GM12878 (cell line): Measurements from ENCODE around the gene SCNN1A. TPM values are rescaled to one million over a fixed set of nuclear protein-coding genes. Genes with fewer than 3 reads are reported as not detected.

Experiments
- ATAC-seq: fragments of 200-7000 bp; cut with Tn5 transposase; 3 replicates; pipeline ENCODE4 v1.9.1; 2020; ENCODE audit warnings: mild to moderate bottlenecking, moderate library complexity
- BruUV-seq: library from RNA; stranded (reverse); fragments of 400-500 nt; replicated peaks from 2 replicates; lab custom pipeline; 2021; lab: Mats Ljungman, UMichigan
- CTCF ChIA-PET: fragments of 300-600 bp; sonication (Branson Sonifier 250); formaldehyde crosslinking; extraction: SDS; loops from one replicate; lab custom pipeline; 2021; ENCODE audit warnings: inconsistent platforms; lab: Yijun Ruan, JAX
- POLR2A ChIA-PET: fragments of 350-600 bp; formaldehyde crosslinking; extraction: SDS; loops from one replicate; lab custom pipeline; 2021; ENCODE audit warnings: inconsistent platforms; lab: Charles Lee
- RAD21 ChIA-PET: fragments of 300-600 bp; sonication (Branson Sonifier 250); formaldehyde crosslinking; loops from one replicate; lab custom pipeline; 2023; ENCODE audit warnings: antibody characterized with exemption; ENCODE audit not compliant: unreplicated experiment; lab: Charles Lee
- SMC1A ChIA-PET: fragments of 300-600 bp; sonication (Branson Sonifier 250); formaldehyde crosslinking; loops from one replicate; lab custom pipeline; 2023; ENCODE audit not compliant: unreplicated experiment, uncharacterized antibody; lab: Charles Lee
- DNase-seq: peaks from one replicate; pipeline ENCODE4 v3.0.0-alpha.2; 2011; ENCODE audit warnings: low read depth, low spot score
- FAIRE-seq: peaks from 3 replicates; lab custom pipeline; 2011; peaks lifted over from hg19 to GRCh38; lab: Jason Lieb, UNC
- H2AFZ ChIP-seq: 2 replicates; pipeline ENCODE4 v1.6.0; 2011; ENCODE audit warnings: low read depth, low read length, control low read depth; ENCODE audit not compliant: control insufficient read depth
- H3K27ac ChIP-seq: 2 replicates; pipeline ENCODE4 v1.5.1; 2011; ENCODE audit warnings: control low read depth; ENCODE audit not compliant: control insufficient read depth, insufficient read depth
- H3K27me3 ChIP-seq, 2 experiments: replicated peaks in 1 of 2; 2 replicates each; pipeline versions ENCODE4 v1.6.0 to v1.6.1; 2011; ENCODE audit warnings: low read length in 1 of 2; ENCODE audit not compliant: control insufficient read depth in 2 of 2, insufficient read depth in 2 of 2
- H3K36me3 ChIP-seq, 2 experiments: 2 replicates each; pipeline ENCODE4 v1.5.1; 2011; ENCODE audit warnings: low read length in 1 of 2; ENCODE audit not compliant: control insufficient read depth in 2 of 2, insufficient read depth in 2 of 2
- H3K4me1 ChIP-seq: 2 replicates; pipeline ENCODE4 v1.6.1; 2011; ENCODE audit warnings: mild to moderate bottlenecking, low read length, moderate library complexity, mixed read lengths; ENCODE audit not compliant: control insufficient read depth, insufficient read depth
- H3K4me2 ChIP-seq: 2 replicates; pipeline ENCODE4 v1.6.0; 2011; ENCODE audit warnings: control low read depth; ENCODE audit not compliant: control insufficient read depth, insufficient read depth
- H3K4me3 ChIP-seq: fragments of 200-600 bp; sonication (generic); 2 replicates; pipeline ENCODE4 v1.5.1; 2016
- H3K79me2 ChIP-seq: 2 replicates; pipeline ENCODE4 v1.6.0; 2011; ENCODE audit warnings: low read length; ENCODE audit not compliant: control insufficient read depth, insufficient read depth
- H3K9ac ChIP-seq: 2 replicates; pipeline ENCODE4 v1.8.0; 2011; ENCODE audit warnings: low read length, control low read depth, mixed read lengths; ENCODE audit not compliant: control insufficient read depth, insufficient read depth
- H3K9me3 ChIP-seq: replicated peaks from 3 replicates; pipeline ENCODE4 v1.5.1; 2011; ENCODE audit warnings: mild to moderate bottlenecking, low read length; ENCODE audit not compliant: control insufficient read depth, insufficient read depth
- H4K20me1 ChIP-seq: 2 replicates; pipeline ENCODE4 v1.6.0; 2011; ENCODE audit not compliant: control insufficient read depth, insufficient read depth
- BCL11A ChIP-seq: IDR thresholded peaks from 2 replicates; pipeline ENCODE4 v1.6.1; 2011; ENCODE audit warnings: low read depth, low read length
- BCL3 ChIP-seq: IDR thresholded peaks from 2 replicates; pipeline ENCODE4 v1.6.1; 2011; ENCODE audit warnings: borderline replicate concordance, low read depth, mild to moderate bottlenecking, moderate library complexity, low read length; ENCODE audit not compliant: insufficient read depth, poor library complexity, severe bottlenecking
- IKZF2 ChIP-seq, 2 experiments: fragments of 450-650 bp; IDR thresholded peaks; 2 replicates each; pipeline ENCODE4 v1.6.1; 2017; ENCODE audit warnings: mild to moderate bottlenecking in 2 of 2, moderate library complexity in 2 of 2
- JUND ChIP-seq: IDR thresholded peaks from 2 replicates; pipeline ENCODE4 v1.6.1; 2012; ENCODE audit warnings: low read depth, mild to moderate bottlenecking, low read length, improper control_type of control experiment, moderate library complexity
- MTA2 ChIP-seq: fragments of 450-650 bp; IDR thresholded peaks from 2 replicates; pipeline ENCODE4 v1.6.1; 2016; ENCODE audit warnings: low read depth, mild to moderate bottlenecking, moderate library complexity
- POU2F2 ChIP-seq: IDR thresholded peaks from 3 replicates; pipeline ENCODE4 v1.6.1; 2011; ENCODE audit warnings: low read depth, mild to moderate bottlenecking, low read length, borderline replicate concordance
- RBBP5 ChIP-seq: fragments of 200-600 bp; sonication (generic); conservative IDR thresholded peaks from 2 replicates; pipeline ENCODE4 v1.6.1; 2016
- REST ChIP-seq: IDR thresholded peaks from 2 replicates; pipeline ENCODE4 v1.6.1; 2012; ENCODE audit warnings: mild to moderate bottlenecking, low read depth, low read length
- STAT1 ChIP-seq: fragments of 450-650 bp; conservative IDR thresholded peaks from 2 replicates; pipeline ENCODE4 v1.6.1; 2014; ENCODE audit warnings: antibody characterized with exemption, mild to moderate bottlenecking
- TCF7 ChIP-seq: IDR thresholded peaks from 2 replicates; pipeline ENCODE4 v1.6.1; 2014; ENCODE audit warnings: antibody characterized with exemption, borderline replicate concordance
- WGBS: methylation state at CpG from one replicate; pipeline ENCODE4 v1.1.6; 2016; ENCODE audit warnings: low lambda C conversion rate; ENCODE audit not compliant: insufficient replicate concordance, insufficient coverage; ENCODE audit errors: missing lambda C conversion rate; 5-methylcytosine and 5-hydroxymethylcytosine counted together
- in situ Hi-C: fragments of 300-500 bp; cut with MboI; formaldehyde crosslinking; loops from 9 replicates; pipeline ENCODE4 v1.14.3; 2018; ENCODE audit warnings: mixed read lengths
- intact Hi-C: fragments of 100-400 bp; cut with micrococcal nuclease; formaldehyde crosslinking; loops from one replicate; pipeline ENCODE4 v1.14.2; 2022; ENCODE audit not compliant: unreplicated experiment
- polyA plus RNA-seq, 11 experiments: library from polyadenylated mRNA; depleted of rRNA in 4 of 11; unstranded in 6 of 11; stranded (reverse) in 5 of 11; fragments of >200 nt; fragmentation: Nextera tagmentation in 4 of 11; fragmentation: Illumina TruSeq in 1 of 11; extraction: Ambion mirVana in 4 of 11; extraction: Trizol in 1 of 11; gene quantifications; 1 replicate in 1 of 11; 2 replicates in 10 of 11; pipeline versions ENCODE4 v1.2.1 to v1.2.3, GENCODE V29; 2011 to 2016; ENCODE audit warnings: inconsistent platforms in 2 of 11, missing spikeins in 2 of 11, low read depth in 1 of 11
- total RNA-seq, 4 experiments: library from RNA; depleted of rRNA in 3 of 4; stranded (reverse); fragments of >200 nt in 3 of 4; fragmentation: Illumina TruSeq in 1 of 4; extraction: Trizol in 1 of 4; gene quantifications; 2 replicates each; pipeline versions ENCODE4 v1.2.1 to v1.2.3, GENCODE V29; 2013 to 2021
- TF ChIP-seq, protein P1 (sequence below): fragments of 450-650 bp; IDR thresholded peaks from 2 replicates; pipeline ENCODE4 v1.6.1; 2018; ENCODE audit warnings: mild to moderate bottlenecking, low read depth, moderate library complexity; ENCODE audit not compliant: partially characterized antibody

SCNN1A gene
- total and polyA plus RNA-seq, 10 of the 15 experiments (the other 5 are each of a cell fraction or from before 2014, with no cell fraction given), result 0.14 to 0.69 TPM; not detected in 8

DNA sequence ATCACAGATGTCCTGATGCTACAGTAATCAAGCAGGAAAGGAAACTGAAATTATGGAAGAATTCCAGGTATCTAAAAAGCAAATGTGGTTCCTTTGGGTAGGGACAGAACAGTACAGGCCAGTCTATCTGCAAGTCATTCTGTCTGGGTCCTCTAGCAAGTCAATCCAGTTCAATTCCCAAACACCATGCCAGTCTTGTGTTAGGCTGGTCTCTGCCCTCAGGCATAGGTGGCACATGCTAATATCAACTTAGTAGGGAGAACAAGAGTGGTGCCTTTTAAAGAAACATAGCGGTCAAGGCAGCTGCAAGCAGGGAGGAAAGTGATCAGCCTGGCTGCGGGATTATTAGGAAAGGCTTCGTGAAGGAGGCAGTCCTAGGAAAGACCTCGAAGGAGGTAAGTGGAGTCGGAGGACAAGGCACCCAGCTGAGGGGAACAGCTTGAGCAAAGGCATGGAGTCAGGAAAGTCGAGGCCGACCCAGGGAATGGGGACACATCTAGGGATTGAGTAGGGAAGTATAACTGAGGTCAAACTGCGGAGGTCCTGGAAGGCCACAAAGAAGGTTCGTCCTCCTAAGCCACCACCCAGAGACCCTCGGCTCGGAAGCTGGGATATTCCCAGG is 68.7 kb downstream of the SCNN1A start:
- in situ Hi-C loops, result no loop called here
- FAIRE-seq, result no peak
- ATAC-seq, result no peak
- no peak for TF ChIP-seq REST
- TF ChIP-seq IKZF2 (IDR thresholded peaks at IDR 0.05), result no peak
- TF ChIP-seq BCL11A, result no peak
- no peak for TF ChIP-seq JUND
- TF ChIP-seq BCL3, result no peak
- no peak for TF ChIP-seq MTA2
- no peak for TF ChIP-seq TCF7
- TF ChIP-seq STAT1, result no peak
- TF ChIP-seq RBBP5, result no peak
- TF ChIP-seq, protein P1, sequence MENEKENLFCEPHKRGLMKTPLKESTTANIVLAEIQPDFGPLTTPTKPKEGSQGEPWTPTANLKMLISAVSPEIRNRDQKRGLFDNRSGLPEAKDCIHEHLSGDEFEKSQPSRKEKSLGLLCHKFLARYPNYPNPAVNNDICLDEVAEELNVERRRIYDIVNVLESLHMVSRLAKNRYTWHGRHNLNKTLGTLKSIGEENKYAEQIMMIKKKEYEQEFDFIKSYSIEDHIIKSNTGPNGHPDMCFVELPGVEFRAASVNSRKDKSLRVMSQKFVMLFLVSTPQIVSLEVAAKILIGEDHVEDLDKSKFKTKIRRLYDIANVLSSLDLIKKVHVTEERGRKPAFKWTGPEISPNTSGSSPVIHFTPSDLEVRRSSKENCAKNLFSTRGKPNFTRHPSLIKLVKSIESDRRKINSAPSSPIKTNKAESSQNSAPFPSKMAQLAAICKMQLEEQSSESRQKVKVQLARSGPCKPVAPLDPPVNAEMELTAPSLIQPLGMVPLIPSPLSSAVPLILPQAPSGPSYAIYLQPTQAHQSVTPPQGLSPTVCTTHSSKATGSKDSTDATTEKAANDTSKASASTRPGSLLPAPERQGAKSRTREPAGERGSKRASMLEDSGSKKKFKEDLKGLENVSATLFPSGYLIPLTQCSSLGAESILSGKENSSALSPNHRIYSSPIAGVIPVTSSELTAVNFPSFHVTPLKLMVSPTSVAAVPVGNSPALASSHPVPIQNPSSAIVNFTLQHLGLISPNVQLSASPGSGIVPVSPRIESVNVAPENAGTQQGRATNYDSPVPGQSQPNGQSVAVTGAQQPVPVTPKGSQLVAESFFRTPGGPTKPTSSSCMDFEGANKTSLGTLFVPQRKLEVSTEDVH, result no peak
- TF ChIP-seq POU2F2, result no peak
- SMC1A ChIA-PET, result no interaction called here
- 75% methylated on average over 11 of the region's 11 CpGs for WGBS
- no peaks in the 10 kb centered on the region for H4K20me1 ChIP-seq
- H3K4me3 ChIP-seq, result no peak overlapping the region
- RAD21 ChIA-PET, result interaction anchor here (1.3 kb wide), 1 partner anchor 14 kb away, joined by 3 read pairs; no protein-coding TSS in a partner anchor
- H3K79me2 ChIP-seq, result no peaks in the 10 kb centered on the region
- no peak overlapping the region for H3K9ac ChIP-seq
- no peaks in the 10 kb centered on the region for H3K27me3 ChIP-seq
- CTCF ChIA-PET, result interaction anchor here (1.2 to 3.8 kb wide), 3 partner anchors 13 to 16 kb away, joined by 3 to 9 read pairs (median 4); no protein-coding TSS in a partner anchor
- no peak for DNase-seq
- no peaks in the 10 kb centered on the region for H3K9me3 ChIP-seq
- intact Hi-C loops, result no loop called here
- no peaks in the 10 kb centered on the region for H3K36me3 ChIP-seq
- BruUV-seq, result no TSS peak
- no peak overlapping the region for H3K27ac ChIP-seq
- H2AFZ ChIP-seq, result no peak overlapping the region
- peaks cover 16% of the 10 kb centered on the region for H3K4me1 ChIP-seq
- H3K4me2 ChIP-seq, result no peak overlapping the region
- POLR2A ChIA-PET, result no interaction called here
